ENCODE data around the gene CHCHD1. TPM values are rescaled to one million over a fixed set of nuclear protein-coding genes. Genes with fewer than 3 reads are reported as not detected.

The CHCHD1 gene
- polyA plus RNA-seq, 2 of the 4 experiments (the other 2 are of a cell fraction) = 75.4 to 80.6 TPM

DNA sequence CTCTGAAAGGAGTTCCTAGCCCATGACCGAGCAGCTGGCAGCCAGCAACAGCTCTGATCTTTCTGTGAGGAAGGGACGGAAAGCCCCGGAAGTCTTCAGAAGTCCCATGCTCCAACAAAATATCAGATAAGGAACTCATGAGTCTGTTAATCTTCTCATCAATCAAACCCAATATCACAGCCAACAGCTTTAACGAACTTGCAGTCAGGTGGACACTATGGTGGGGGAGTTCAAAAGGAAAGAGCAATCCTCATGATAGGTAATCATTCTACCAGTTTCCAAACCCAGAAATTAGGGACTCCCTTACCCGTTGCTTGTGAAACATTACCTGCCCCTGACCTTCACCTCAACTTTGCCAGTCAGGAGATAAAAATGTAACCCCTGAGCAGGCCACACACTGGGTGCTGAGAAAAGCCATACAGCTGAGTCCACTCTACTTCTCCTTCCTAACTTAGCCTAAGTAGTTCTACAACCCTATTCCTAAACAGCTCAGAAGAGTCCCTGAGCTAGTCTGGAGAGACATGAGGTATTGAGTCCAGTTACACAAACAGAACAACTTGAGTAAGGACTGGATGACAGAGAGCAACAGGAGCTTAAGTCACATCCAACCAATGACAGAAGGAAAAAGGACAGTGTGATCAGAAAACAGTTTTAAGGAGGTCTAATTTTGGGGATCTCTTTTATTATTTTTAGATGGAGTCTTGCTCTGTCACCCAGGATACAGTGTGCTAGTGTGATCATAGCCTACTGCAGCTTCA lies 27.4 kb downstream of the CHCHD1 start:
- WGBS (ENCODE audit: missing lambda C conversion rate) = 74% methylated on average over 5 of the region's 5 CpGs
- Histone ChIP-seq H3K4me2 (no peak overlapping the region), H3K4me1 (peaks cover 14% of the 10 kb centered on the region; the same call in 2 of the 3 replicates), H3K9me3 (no peaks in the 10 kb centered on the region), H3K27ac (no peak overlapping the region), H3K4me3 (no peak overlapping the region)
- DNase-seq (ENCODE audit: low read depth in 1 of 2, low spot score in 1 of 2) (no peak), FAIRE-seq (no peak), ATAC-seq (no peak)
- TF ChIP-seq MAFK (IDR thresholded peaks at IDR 0.05; ENCODE audit: partially characterized antibody) = no peak
- TF ChIP-seq, protein P1, sequence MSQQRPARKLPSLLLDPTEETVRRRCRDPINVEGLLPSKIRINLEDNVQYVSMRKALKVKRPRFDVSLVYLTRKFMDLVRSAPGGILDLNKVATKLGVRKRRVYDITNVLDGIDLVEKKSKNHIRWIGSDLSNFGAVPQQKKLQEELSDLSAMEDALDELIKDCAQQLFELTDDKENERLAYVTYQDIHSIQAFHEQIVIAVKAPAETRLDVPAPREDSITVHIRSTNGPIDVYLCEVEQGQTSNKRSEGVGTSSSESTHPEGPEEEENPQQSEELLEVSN (IDR thresholded peaks at IDR 0.05; ENCODE audit: borderline replicate concordance, low read depth) = no peak
- POLR2A ChIA-PET = interaction anchor here (0.6 to 1.7 kb wide), 4 partner anchors 21 to 226 kb away, joined by 3 to 5 read pairs (median 3); partner anchors contain the start of gene ZSWIM8
- CTCF ChIA-PET = interaction anchor here (0.8 to 1.6 kb wide), 7 partner anchors 10 to 70 kb away, joined by 3 to 9 read pairs (median 5); no protein-coding TSS in a partner anchor

DNA sequence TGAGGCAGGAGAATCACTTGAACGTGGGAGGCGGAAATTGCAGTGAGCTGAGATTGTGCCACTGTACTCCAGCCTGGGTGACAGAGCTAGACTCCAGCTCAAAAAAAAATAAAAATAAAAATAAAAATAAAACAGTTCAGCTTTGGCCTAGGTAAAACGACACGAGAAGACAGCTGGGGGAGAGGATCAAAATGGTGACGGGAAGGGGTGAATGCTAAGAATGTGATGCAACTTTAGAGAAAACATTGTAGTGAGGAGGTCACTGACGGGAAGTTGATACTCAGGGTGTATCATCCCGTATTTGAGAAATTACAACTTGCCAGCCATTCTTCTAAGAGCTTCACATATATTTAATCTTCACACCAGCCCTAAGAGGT lies 28.5 kb downstream of the CHCHD1 start:
- peak overlapping the region; percentile 90 for H3K4me3 ChIP-seq
- CTCF ChIA-PET = interaction anchor here (0.9 to 1.6 kb wide), 4 partner anchors 21 to 69 kb away, joined by 3 to 9 read pairs (median 6); no protein-coding TSS in a partner anchor
- H3K4me1 ChIP-seq = peaks cover 14% of the 10 kb centered on the region; the same call in 2 of the 3 replicates
- ATAC-seq = no peak
- no peak for FAIRE-seq
- H3K27ac ChIP-seq = peak overlapping the region; percentile 92 to 95; a peak in 4 of 6 replicates
- WGBS (ENCODE audit: missing lambda C conversion rate) = 94% methylated on average over 7 of the region's 7 CpGs
- no peak for DNase-seq (ENCODE audit: low read depth in 1 of 2, low spot score in 1 of 2)
- no peaks in the 10 kb centered on the region for H3K9me3 ChIP-seq
- POLR2A ChIA-PET = interaction anchor here (0.6 to 1.7 kb wide), 4 partner anchors 24 to 81 kb away, joined by 3 to 6 read pairs (median 4); partner anchors contain the start of gene ZSWIM8
- TF ChIP-seq, protein P2, sequence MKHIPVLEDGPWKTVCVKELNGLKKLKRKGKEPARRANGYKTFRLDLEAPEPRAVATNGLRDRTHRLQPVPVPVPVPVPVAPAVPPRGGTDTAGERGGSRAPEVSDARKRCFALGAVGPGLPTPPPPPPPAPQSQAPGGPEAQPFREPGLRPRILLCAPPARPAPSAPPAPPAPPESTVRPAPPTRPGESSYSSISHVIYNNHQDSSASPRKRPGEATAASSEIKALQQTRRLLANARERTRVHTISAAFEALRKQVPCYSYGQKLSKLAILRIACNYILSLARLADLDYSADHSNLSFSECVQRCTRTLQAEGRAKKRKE (CRISPR knock-in tag; IDR thresholded peaks at IDR 0.05; ENCODE audit: low read depth) = no peak
- TF ChIP-seq ZFP36 (IDR thresholded peaks at IDR 0.05; ENCODE audit: borderline replicate concordance, partially characterized antibody) = no peak
- TF ChIP-seq GATA3 (IDR thresholded peaks at IDR 0.05; ENCODE audit: borderline replicate concordance) = no peak
- no peak for TF ChIP-seq POLR2A (IDR thresholded peaks at IDR 0.05; ENCODE audit: low read length)
- TF ChIP-seq NPAS2 (CRISPR knock-in tag; IDR thresholded peaks at IDR 0.05; ENCODE audit: borderline replicate concordance) = no peak
- TF ChIP-seq NFE2L2 (conservative IDR thresholded peaks at IDR 0.05; ENCODE audit: low read length) = no peak
- no peak for TF ChIP-seq ZC3H11A (IDR thresholded peaks at IDR 0.05)
- TF ChIP-seq, protein P3, sequence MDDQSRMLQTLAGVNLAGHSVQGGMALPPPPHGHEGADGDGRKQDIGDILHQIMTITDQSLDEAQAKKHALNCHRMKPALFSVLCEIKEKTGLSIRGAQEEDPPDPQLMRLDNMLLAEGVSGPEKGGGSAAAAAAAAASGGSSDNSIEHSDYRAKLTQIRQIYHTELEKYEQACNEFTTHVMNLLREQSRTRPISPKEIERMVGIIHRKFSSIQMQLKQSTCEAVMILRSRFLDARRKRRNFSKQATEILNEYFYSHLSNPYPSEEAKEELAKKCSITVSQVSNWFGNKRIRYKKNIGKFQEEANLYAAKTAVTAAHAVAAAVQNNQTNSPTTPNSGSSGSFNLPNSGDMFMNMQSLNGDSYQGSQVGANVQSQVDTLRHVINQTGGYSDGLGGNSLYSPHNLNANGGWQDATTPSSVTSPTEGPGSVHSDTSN (IDR thresholded peaks at IDR 0.05) = no peak
- no peak for TF ChIP-seq MYC (IDR thresholded peaks at IDR 0.05; ENCODE audit: borderline replicate concordance, low read length)
- TF ChIP-seq RNF2 (IDR thresholded peaks at IDR 0.05; ENCODE audit: borderline replicate concordance, low read depth) = no peak
- no peak for TF ChIP-seq RAD21 (conservative IDR thresholded peaks at IDR 0.05 in 1 of 2, IDR thresholded peaks at IDR 0.05 in 1 of 2)
- TF ChIP-seq, protein P4, sequence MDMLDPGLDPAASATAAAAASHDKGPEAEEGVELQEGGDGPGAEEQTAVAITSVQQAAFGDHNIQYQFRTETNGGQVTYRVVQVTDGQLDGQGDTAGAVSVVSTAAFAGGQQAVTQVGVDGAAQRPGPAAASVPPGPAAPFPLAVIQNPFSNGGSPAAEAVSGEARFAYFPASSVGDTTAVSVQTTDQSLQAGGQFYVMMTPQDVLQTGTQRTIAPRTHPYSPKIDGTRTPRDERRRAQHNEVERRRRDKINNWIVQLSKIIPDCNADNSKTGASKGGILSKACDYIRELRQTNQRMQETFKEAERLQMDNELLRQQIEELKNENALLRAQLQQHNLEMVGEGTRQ (IDR thresholded peaks at IDR 0.05) = no peak
- TF ChIP-seq, protein P5, sequence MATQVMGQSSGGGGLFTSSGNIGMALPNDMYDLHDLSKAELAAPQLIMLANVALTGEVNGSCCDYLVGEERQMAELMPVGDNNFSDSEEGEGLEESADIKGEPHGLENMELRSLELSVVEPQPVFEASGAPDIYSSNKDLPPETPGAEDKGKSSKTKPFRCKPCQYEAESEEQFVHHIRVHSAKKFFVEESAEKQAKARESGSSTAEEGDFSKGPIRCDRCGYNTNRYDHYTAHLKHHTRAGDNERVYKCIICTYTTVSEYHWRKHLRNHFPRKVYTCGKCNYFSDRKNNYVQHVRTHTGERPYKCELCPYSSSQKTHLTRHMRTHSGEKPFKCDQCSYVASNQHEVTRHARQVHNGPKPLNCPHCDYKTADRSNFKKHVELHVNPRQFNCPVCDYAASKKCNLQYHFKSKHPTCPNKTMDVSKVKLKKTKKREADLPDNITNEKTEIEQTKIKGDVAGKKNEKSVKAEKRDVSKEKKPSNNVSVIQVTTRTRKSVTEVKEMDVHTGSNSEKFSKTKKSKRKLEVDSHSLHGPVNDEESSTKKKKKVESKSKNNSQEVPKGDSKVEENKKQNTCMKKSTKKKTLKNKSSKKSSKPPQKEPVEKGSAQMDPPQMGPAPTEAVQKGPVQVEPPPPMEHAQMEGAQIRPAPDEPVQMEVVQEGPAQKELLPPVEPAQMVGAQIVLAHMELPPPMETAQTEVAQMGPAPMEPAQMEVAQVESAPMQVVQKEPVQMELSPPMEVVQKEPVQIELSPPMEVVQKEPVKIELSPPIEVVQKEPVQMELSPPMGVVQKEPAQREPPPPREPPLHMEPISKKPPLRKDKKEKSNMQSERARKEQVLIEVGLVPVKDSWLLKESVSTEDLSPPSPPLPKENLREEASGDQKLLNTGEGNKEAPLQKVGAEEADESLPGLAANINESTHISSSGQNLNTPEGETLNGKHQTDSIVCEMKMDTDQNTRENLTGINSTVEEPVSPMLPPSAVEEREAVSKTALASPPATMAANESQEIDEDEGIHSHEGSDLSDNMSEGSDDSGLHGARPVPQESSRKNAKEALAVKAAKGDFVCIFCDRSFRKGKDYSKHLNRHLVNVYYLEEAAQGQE (IDR thresholded peaks at IDR 0.05) = no peak
- TF ChIP-seq HOXA7 (CRISPR knock-in tag; IDR thresholded peaks at IDR 0.05) = no peak
- TF ChIP-seq TFCP2L1 (CRISPR knock-in tag; IDR thresholded peaks at IDR 0.05) = no peak
- no peak for TF ChIP-seq CHD4 (IDR thresholded peaks at IDR 0.05; ENCODE audit: borderline replicate concordance)
- TF ChIP-seq HOXB5 (CRISPR knock-in tag; IDR thresholded peaks at IDR 0.05) = no peak
- H3K4me2 ChIP-seq = peak overlapping the region; percentile 83

Data from A549 (cell line).